Measurements from ENCODE around the gene SCAMP2. TPM values are rescaled to one million over a fixed set of nuclear protein-coding genes. Genes with fewer than 3 reads are reported as not detected.

SCAMP2 gene
- total RNA-seq, 1 experiment from 2014 or later, result 32.1 TPM

GRCh38 chr15:74839526-74840395, 33.4 kb downstream of the SCAMP2 start:
- DNase-seq (ENCODE audit: low read depth), result no peak

DNA sequence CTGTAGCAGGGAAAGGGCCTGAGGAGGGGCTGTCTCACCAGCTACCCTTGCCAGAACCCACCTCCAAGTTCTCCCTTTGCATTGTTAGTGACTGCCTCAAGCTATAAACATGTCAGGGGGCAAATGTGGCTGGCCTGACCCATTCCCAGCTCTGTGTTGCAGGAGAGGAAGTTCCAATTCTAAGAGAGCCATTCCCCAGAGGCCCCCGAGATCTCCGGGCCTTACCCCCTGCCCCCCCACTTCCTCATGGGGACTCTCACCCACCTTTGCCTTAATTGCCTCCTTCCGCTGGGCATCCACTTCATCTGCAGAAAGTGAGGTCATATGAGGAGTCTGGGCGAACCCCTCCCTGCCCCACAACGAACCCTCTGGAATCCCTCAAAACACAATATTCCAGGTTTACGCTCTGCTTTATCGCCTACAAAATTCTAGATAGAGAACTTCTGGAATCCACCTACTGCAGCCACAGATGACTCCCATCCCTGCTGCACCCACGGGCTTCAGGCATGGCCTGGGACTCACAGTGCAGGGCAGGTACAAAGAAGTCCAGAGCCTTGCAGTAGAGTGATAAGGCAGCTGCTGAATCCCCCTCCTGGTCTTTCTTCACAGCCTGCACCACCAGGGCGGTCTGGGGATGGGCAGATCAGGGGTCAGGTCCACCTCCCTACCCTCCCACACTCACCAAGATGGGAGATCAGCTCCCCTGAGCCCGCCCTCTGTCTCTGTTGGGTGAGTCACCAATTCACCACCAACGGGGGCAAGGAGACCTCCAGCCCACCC, 34.2 kb downstream of the SCAMP2 start:
- no peak for DNase-seq (ENCODE audit: low read depth)

- no peak for DNase-seq (ENCODE audit: low read depth)
Measured at GRCh38 chr15:74838137-74838516, 35.0 kb downstream of the SCAMP2 start.

- DNase-seq (ENCODE audit: low read depth), result no peak
Measured at GRCh38 chr15:74837482-74838136, 35.6 kb downstream of the SCAMP2 start.

DNA sequence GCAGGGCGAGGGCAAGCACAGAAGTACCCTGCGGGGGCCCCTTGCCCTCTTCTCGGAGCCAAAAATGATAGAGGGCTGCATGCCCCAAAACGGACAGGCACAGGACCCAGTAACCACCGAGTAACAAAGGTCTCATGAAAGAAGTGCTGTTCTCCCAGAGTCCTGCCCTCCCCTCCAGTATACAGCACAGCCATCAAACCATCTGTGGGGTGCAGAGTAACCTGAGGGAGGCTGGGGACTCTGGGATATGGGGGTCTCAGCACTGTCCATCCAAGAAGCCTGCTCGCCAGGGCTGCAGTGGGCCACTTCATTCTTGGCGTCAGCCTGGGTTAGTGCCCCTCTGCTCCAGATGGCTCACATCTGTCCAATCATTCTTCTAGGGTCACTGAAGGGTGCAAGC, 36.3 kb downstream of the SCAMP2 start:
- no peak for DNase-seq (ENCODE audit: low read depth)

- DNase-seq (ENCODE audit: low read depth), result peak; percentile 78
Measured at GRCh38 chr15:74835312-74835823, 37.8 kb downstream of the SCAMP2 start.

DNA sequence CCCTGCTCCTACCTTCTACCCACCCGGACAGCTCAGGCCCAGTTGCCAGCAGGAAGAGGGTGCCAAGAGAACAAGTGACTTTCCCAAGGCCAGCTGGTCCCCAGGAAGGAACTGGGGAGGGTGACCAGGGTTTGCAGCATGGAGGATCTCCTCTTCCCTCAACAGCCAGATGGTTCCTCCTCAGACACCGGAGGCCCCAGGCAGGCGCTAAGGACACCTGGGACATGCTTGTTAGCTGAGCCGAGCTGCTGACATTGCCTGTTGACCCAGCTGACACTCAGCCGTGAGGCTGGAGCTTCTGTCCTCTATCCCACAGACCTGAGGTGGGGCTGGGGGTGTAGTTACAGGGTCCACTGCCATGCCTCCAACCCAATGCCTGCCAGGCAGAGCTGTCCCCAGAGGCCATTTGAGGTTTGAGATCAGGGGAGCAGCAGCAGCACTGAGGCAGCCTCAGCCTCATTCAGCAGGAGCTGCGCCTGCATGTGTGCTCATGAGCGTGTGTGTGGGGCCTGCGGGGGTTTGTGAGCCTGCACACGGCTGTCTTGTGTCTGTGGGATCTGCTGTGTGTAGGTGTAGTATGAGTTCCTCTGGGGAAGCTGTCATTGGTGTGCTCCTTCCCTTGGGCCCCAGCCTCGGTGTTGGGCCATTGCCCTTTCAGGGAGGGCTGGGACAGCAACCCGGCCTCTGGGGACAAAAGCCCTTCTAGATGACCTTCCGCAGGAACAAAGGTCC, 39.6 kb downstream of the SCAMP2 start:
- DNase-seq (ENCODE audit: low read depth), result no peak

DNA sequence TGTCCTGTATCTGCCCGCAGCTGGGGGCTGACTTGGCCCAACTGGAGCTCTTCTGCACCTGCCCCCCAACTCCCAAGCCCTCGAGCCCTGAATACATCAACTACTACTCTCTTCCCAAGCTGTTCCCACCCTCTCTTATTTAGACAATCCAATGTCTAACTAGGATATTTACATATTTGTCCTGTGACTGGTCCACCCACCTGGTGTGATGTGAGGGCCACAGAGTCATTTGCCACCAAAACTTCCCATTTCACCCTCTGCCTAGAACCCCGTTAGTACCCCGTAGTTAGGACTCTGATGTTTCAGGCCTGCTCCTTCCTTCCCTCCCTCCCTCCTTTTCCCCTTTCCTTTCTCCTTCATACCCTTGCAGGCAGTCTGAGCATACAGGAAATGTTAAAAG, 40.3 kb downstream of the SCAMP2 start:
- no peak for DNase-seq (ENCODE audit: low read depth)

DNA sequence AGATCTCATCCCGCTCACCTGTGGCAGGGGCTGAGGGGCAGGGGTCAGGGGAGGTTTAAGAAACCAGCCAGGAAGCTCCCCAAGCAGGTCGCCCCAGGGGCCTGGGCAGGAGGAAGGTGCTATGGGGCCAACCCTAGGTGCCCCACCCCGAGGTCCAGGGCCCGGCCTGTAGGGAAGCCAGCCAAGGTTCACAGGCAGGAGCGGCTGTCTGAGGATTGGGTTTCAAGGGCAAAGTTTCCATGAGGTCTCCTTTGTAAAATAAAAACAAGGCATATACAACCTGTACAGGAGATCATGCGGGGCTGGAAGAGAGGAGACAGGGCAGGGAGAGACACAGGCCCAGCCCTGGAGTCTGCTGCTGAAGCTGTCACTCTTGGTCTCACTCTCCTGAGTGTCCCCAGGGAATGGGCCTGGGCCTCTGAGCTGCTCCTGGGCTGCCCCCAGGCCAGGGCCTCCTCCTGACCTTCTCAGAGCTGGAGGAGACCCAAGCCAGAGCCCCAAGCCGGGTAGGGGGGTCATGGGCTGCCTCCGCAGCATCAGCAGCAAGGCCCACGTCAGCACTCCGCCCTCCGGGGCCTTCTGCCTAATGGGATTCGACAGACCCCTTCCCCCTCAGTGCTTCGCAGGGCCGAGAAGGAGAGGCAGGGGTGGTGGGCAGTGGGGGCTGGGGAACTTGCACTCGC, 41.2 kb downstream of the SCAMP2 start:
- DNase-seq (ENCODE audit: low read depth), result no peak

DNA sequence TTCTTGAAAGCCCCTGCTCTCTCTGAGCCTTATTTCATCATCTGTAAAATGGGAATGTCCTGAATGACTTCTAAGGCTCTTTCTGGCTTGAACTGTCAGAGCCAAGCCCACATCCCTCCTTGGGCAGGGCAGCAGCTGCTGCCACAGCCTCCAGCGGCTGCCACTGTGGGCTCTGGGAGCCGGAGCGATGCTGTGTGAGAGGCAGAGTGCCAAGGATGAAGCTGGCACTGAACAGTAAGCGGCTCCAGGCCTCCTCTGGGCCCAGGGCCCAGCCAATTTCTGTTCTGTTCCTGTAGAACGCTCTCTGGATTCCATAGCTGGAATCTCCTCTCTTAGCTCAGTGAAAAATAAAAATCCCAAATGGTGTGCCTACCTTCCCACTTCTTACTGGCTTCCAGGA, 42.3 kb downstream of the SCAMP2 start:
- no peak for DNase-seq (ENCODE audit: low read depth)

GRCh38 chr15:74829991-74830390, 43.2 kb downstream of the SCAMP2 start:
- no peak for DNase-seq (ENCODE audit: low read depth)

- no peak for DNase-seq (ENCODE audit: low read depth)
Measured at GRCh38 chr15:74829486-74829885, 43.7 kb downstream of the SCAMP2 start.

DNA sequence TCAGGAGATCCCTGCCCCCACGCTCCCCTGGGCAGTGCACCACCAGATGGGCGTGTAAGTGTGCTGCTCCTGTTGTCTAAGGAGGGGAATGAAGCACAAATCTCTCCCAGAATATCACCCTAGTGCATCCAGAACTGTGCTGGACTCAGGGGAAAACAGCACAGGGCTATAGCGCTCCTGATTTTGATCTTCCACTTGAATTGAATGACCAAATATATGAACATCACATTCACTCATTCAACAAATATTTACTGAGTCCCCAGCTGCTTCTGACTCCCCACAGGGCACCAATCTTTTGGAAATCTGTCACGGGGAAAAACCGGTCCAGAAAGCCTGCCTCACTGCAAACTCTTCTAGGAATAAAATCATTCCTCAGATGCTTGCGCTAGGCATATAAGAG, 44.3 kb downstream of the SCAMP2 start:
- DNase-seq (ENCODE audit: low read depth), result no peak

GRCh38 chr15:74827614-74828013, 45.6 kb downstream of the SCAMP2 start:
- DNase-seq (ENCODE audit: low read depth), result no peak

- DNase-seq (ENCODE audit: low read depth), result no peak
Measured at GRCh38 chr15:74826921-74827320, 46.2 kb downstream of the SCAMP2 start.

- no peak for DNase-seq (ENCODE audit: low read depth)
Measured at GRCh38 chr15:74826364-74826819, 46.8 kb downstream of the SCAMP2 start, which contains the start of gene CPLX3. TSS of gene CPLX3 (plus strand) at chr15:74826627. CDS start at chr15:74826704, 77 bp downstream.

- DNase-seq (ENCODE audit: low read depth), result no peak
Measured at GRCh38 chr15:74825866-74826265, 47.3 kb downstream of the SCAMP2 start.

DNA sequence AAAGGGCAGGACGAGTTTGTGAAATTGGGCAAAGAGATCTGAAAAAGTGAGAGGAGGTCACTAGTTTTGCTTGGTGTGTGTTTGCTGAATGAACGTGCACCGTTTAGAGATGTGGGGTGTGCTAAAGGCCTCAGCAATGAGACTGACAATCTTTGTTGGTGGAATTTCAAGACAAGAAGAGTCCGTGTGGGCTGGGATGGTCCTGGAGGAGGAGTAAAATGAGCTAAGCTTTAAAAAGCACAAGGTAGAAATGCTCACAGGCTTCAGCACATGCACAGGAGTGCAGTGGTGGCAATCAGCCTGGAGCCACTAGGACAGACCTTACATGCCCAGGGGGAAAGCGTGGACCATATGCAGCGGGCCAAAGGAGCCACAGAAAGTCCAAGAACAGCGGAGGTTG, 48.2 kb downstream of the SCAMP2 start:
- DNase-seq (ENCODE audit: low read depth), result no peak

DNA sequence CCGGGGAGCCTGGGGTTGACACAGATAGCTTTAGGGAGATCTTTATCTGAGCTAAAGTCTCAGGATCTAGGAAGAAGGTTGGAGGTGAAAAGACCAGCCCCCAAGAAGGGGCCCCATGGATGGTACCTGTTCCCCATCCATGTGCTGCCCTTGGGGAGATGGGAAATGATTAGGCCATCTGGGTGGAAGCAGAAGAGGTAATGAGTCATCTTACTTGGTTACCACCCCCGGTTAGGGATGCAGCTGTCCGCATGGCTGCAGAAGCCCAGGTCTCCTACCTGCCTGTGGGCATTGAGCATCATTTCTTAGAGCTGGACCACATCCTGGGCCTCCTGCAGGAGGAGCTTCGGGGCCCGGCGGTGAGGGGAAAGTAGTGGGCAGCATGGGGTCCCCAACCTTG, 49.8 kb downstream of the SCAMP2 start:
- DNase-seq (ENCODE audit: low read depth), result no peak

DNA sequence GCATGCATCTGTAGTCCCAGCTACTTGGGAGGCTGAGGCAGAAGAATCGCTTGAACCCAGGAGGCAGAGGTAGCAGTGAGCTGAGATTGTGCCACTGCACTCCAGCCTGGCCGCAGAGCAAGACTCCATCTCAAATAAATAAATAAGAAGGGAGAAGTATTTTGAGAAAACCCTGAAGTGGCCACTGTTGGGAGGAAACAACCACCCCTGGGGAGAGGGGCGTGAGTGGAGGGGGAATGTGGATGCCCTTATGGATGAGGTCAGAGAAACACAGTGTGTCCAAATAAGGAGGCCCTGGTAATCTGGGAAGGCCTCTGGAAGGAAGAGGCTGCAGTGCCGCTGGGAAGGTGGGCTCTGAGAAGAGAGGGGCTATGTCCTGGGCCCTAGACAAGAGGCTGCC, 50.9 kb downstream of the SCAMP2 start:
- DNase-seq (ENCODE audit: low read depth), result no peak

Data from HT1080 (cell line).